Suprapubic skin (tissue), 4 donors: Measurements from ENCODE around the gene TPSD1. TPM values are rescaled to one million over a fixed set of nuclear protein-coding genes. Genes with fewer than 3 reads are reported as not detected.

Experiments
- DNase-seq, 2 donors: peaks; one replicate each; pipeline ENCODE4 v3.0.0-alpha.2; 2019; ENCODE audit warnings: low spot score in 2 of 2
- H3K27ac ChIP-seq: fragments of 200-600 bp; sonication (generic); one replicate; pipeline ENCODE4 v1.5.1; 2019
- H3K27me3 ChIP-seq: fragments of 200-600 bp; sonication (generic); one replicate; pipeline ENCODE4 v1.5.1; 2019
- H3K36me3 ChIP-seq: fragments of 200-600 bp; sonication (generic); one replicate; pipeline ENCODE4 v1.5.1; 2019
- H3K4me1 ChIP-seq: fragments of 200-600 bp; sonication (generic); one replicate; pipeline ENCODE4 v1.5.1; 2019
- H3K4me3 ChIP-seq: fragments of 200-600 bp; sonication (generic); one replicate; pipeline ENCODE4 v1.5.1; 2019; ENCODE audit warnings: mild to moderate bottlenecking
- H3K9me3 ChIP-seq: fragments of 200-600 bp; sonication (generic); one replicate; pipeline ENCODE4 v1.5.1; 2019
- CTCF ChIP-seq, 2 donors: fragments of 200-600 bp in 1 of 2; fragments of 450-650 bp in 1 of 2; sonication (generic) in 1 of 2; IDR thresholded peaks; one replicate each; pipeline ENCODE4 v1.5.1; 2016 to 2019; ENCODE audit warnings: antibody characterized with exemption in 2 of 2, mild to moderate bottlenecking in 1 of 2, moderate library complexity in 1 of 2
- EP300 ChIP-seq: sonication (generic); formaldehyde crosslinking; IDR thresholded peaks from one replicate; pipeline ENCODE4 v1.6.1; 2017; ENCODE audit warnings: antibody characterized with exemption
- POLR2A ChIP-seq, 2 donors: fragments of 450-650 bp; IDR thresholded peaks; one replicate each; pipeline ENCODE4 v1.6.1; 2017; ENCODE audit warnings: antibody characterized with exemption in 2 of 2, mild to moderate bottlenecking in 2 of 2, moderate library complexity in 2 of 2
- POLR2AphosphoS5 ChIP-seq, 3 donors: sonication (generic); formaldehyde crosslinking; IDR thresholded peaks; one replicate each; pipeline ENCODE4 v1.6.1; 2017; ENCODE audit warnings: antibody characterized with exemption in 3 of 3
- WGBS: methylation state at CpG from one replicate; pipeline ENCODE4 v1.1.5; 2018; 5-methylcytosine and 5-hydroxymethylcytosine counted together
- total RNA-seq, 4 donors: library from RNA; depleted of rRNA; stranded (reverse); fragments of >200 nt; gene quantifications; one replicate each; pipeline ENCODE4 v1.1.0, GENCODE V29; 2016

TPSD1 gene
- total RNA-seq, 4 donors from 2014 or later, result 0.38 to 11.6 (median 0.83) TPM; not detected in 1

- 79% methylated on average over 19 of the region's 32 CpGs for WGBS
- DNase-seq, result no peak
- no peak overlapping the region for H3K4me3 ChIP-seq
- H3K27ac ChIP-seq, result no peak overlapping the region
- TF ChIP-seq CTCF (IDR thresholded peaks at IDR 0.05), result no peak
- H3K9me3 ChIP-seq, result no peaks in the 10 kb centered on the region
- peaks cover 25% of the 10 kb centered on the region for H3K27me3 ChIP-seq
- H3K36me3 ChIP-seq, result peaks cover 10% of the 10 kb centered on the region
- no peaks in the 10 kb centered on the region for H3K4me1 ChIP-seq
These were observed 40.1 kb upstream of the TPSD1 start for GRCh38 chr16:1215574-1216295.

GRCh38 chr16:1216296-1216619 is 39.6 kb upstream of the TPSD1 start:
- H3K4me1 ChIP-seq, result no peaks in the 10 kb centered on the region
- DNase-seq, result no peak
- TF ChIP-seq EP300, result no peak
- TF ChIP-seq POLR2AphosphoS5 (IDR thresholded peaks at IDR 0.05), result no peak
- TF ChIP-seq POLR2A (IDR thresholded peaks at IDR 0.05), result no peak
- no peak for TF ChIP-seq CTCF (IDR thresholded peaks at IDR 0.05)
- H3K27me3 ChIP-seq, result peaks cover 27% of the 10 kb centered on the region
- 94% methylated on average over 12 of the region's 12 CpGs for WGBS
- no peaks in the 10 kb centered on the region for H3K9me3 ChIP-seq
- H3K36me3 ChIP-seq, result peaks cover 7% of the 10 kb centered on the region
- H3K27ac ChIP-seq, result no peak overlapping the region
- no peak overlapping the region for H3K4me3 ChIP-seq

- peaks cover 30% of the 10 kb centered on the region for H3K27me3 ChIP-seq
- no peaks in the 10 kb centered on the region for H3K4me1 ChIP-seq
- no peak overlapping the region for H3K27ac ChIP-seq
- TF ChIP-seq POLR2A (IDR thresholded peaks at IDR 0.05) (no peak), CTCF (IDR thresholded peaks at IDR 0.05) (no peak), POLR2AphosphoS5 (IDR thresholded peaks at IDR 0.05) (no peak), EP300 (no peak)
- H3K36me3 ChIP-seq, result peaks cover under 1% of the 10 kb centered on the region
- no peak for DNase-seq
- WGBS, result 50% methylated on average over 9 of the region's 32 CpGs
- H3K9me3 ChIP-seq, result no peaks in the 10 kb centered on the region
- H3K4me3 ChIP-seq, result no peak overlapping the region
These were observed 39.0 kb upstream of the TPSD1 start for GRCh38 chr16:1216681-1217400.

- Histone ChIP-seq H3K27ac (no peak overlapping the region), H3K4me3 (no peak overlapping the region), H3K4me1 (no peaks in the 10 kb centered on the region), H3K27me3 (peaks cover 36% of the 10 kb centered on the region), H3K36me3 (no peaks in the 10 kb centered on the region), H3K9me3 (no peaks in the 10 kb centered on the region)
- no peak for TF ChIP-seq POLR2A (IDR thresholded peaks at IDR 0.05)
- TF ChIP-seq POLR2AphosphoS5 (IDR thresholded peaks at IDR 0.05), result no peak
- TF ChIP-seq EP300, result no peak
- no peak for TF ChIP-seq CTCF (IDR thresholded peaks at IDR 0.05)
- 72% methylated on average over 9 of the region's 24 CpGs for WGBS
- DNase-seq, result no peak
These were observed 38.3 kb upstream of the TPSD1 start for GRCh38 chr16:1217526-1217925.

GRCh38 chr16:1218061-1218929 is 37.6 kb upstream of the TPSD1 start:
- H3K9me3 ChIP-seq, result no peaks in the 10 kb centered on the region
- 79% methylated on average over 23 of the region's 49 CpGs for WGBS
- TF ChIP-seq POLR2AphosphoS5 (IDR thresholded peaks at IDR 0.05) (no peak), POLR2A (IDR thresholded peaks at IDR 0.05) (no peak), CTCF (IDR thresholded peaks at IDR 0.05) (no peak), EP300 (no peak)
- H3K4me3 ChIP-seq, result no peak overlapping the region
- no peaks in the 10 kb centered on the region for H3K4me1 ChIP-seq
- H3K27ac ChIP-seq, result no peak overlapping the region
- H3K27me3 ChIP-seq, result peaks cover 40% of the 10 kb centered on the region
- DNase-seq, result no peak
- H3K36me3 ChIP-seq, result no peaks in the 10 kb centered on the region
